ENCODE measurements around the gene MSH5. TPM values are rescaled to one million over a fixed set of nuclear protein-coding genes. Genes with fewer than 3 reads are reported as not detected.
"Not testable (repeated sequence)": the region's sequence is repeated elsewhere in the genome, so short reads cannot be mapped to it uniquely, and the experiment has no call there.

Gene MSH5
- total RNA-seq, 8 experiments from 2014 or later: 3.8 to 65.3 (median 11.3) TPM

DNA sequence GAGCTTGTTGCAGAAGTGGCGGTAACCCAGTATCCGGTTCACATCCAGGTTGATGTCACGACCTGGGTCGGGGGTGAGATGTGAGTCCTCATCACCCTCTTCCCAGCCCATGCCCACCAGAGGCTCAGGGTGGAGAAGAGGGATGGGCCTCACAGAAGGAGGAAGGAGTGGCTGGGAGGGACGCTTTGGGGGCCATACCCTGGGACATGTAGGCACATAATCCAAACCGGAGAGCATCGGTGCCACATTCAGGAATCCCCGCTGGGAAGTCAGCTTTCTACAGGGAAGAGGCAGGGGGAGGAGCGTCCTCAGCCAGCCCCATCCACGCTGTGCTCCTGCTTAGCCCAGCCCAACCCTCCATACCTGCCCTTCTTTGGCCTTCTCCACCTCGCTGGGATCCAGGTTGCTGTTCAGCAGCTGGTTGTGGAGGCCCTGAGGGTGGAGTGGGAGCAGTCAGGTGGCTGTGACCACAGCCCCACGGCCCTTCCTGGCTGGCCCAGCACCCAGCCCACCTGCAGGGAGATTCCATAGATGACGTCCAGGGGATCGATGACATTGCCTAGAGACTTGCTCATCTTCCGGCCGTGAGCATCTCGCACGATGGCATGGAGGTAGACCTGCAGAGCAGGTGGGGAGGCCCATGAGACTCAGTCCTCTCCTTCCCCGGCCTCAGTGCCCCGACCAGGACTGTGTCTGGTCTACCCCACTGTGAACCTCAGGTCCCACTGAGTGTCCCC lies 40.9 kb downstream of the MSH5 start:
- WGBS, 10 experiments: 83 to 100% (median 93%) methylated on average over 1 to 11 of the region's 20 CpGs; no CpG with 5 or more reads in 5 of the 10 experiments
- ATAC-seq (replicated peaks in 6 of 8): no peak
- no peak overlapping the region for H3K4me3 ChIP-seq
- in situ Hi-C loops (cut with MboI; ENCODE audit: low pct_unique_long_range_greater_than_20kb in 2 of 9, low sequenced_read_pairs in 9 of 9, unreplicated experiment in 9 of 9): no loop called here
- H3K4me1 ChIP-seq (replicated peaks in 1 of 2): peaks cover 13 to 17% of the 10 kb centered on the region in 2 donors
- H3K27ac ChIP-seq: no peak overlapping the region

DNA sequence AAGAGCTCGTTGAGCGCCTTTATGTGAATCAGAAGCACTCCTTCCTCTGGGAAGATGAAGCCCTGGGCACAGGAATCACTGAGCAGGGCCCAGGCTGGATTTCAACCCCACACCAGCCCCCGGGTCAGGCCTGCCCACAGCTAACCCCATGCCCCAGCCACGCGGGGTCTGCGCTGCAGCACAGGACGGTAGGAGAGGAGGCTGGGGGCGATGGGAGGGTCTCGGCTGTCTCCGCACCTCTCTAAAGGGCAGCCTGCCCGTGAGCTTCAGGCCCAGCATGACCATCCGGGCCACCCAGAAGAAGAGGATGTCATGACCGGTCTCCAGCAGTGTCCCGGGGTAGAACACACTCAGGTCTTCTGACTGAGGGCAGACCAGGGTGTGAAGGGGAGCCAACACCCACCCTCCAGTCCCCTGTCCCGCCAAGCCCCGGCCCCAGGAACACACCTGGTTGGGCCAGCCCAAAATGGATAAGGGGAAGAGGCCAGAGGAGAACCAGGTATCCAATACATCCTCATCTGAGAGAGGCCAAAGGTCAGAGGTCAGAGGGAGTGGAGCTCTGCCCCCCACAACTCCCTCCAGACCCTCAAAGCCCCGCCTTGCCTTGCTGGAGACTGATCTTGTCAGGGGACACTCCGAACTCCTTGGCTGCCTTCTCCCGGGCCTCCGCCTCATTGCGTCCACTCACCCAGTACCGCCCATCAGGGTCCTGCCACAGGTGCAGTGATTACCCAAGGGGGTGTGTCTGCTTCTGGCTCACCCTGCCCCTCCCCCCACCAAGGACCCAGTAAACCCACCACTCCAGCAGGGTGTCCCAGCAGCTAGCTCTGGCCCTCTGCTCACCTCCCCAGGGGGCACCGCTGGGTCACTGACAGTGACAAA lies 41.7 kb downstream of the MSH5 start:
- WGBS, 10 experiments: 80 to 100% (median 99%) methylated on average over 1 to 6 of the region's 23 CpGs; no CpG with 5 or more reads in 4 of the 10 experiments
- H3K27ac ChIP-seq: no peak overlapping the region
- peaks cover 13 to 15% of the 10 kb centered on the region in 2 donors for H3K4me1 ChIP-seq (replicated peaks in 1 of 2)
- in situ Hi-C loops (cut with MboI; ENCODE audit: low pct_unique_long_range_greater_than_20kb in 2 of 9, low sequenced_read_pairs in 9 of 9, unreplicated experiment in 9 of 9): no loop called here
- no peak overlapping the region for H3K4me3 ChIP-seq
- no peak for ATAC-seq (replicated peaks in 6 of 8)

DNA sequence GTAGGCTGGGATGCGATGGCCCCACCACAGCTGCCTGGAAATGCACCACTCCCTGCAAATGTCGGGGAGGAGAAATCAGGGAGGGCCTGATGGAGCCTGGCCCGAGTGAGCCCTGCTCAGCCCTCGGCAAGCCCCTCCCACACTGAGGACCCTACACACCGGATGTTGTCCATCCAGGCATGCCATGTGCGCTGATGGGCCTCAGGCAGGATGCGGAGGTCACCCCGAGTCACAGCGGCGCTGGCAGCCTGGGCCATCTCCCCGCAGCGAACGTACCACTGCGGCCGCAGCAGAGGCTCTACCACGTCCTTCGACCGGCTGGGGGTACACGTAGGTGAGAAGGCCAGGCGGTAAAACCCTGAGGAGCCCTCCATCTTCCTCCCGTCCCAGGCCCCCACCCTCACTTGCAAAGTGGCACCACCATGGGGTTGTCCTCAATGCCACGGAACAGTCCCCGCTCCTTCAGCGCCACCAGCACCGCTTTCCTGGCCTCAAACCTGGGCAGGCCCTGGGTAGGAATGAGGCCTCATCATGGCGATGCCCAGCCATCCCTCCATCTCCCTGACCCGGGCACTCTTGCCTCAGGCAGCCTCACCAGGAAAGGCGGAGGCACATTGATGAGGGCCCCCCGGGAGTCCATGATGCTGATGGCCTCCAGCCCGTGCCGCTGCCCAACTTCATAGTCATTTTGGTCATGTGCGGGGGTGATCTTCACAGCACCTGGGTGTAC lies 42.5 kb downstream of the MSH5 start:
- peaks cover 5 to 7% of the 10 kb centered on the region in 2 donors for H3K4me1 ChIP-seq (replicated peaks in 1 of 2)
- no peak overlapping the region for H3K27ac ChIP-seq
- in situ Hi-C loops (cut with MboI; ENCODE audit: low pct_unique_long_range_greater_than_20kb in 2 of 9, low sequenced_read_pairs in 9 of 9, unreplicated experiment in 9 of 9): no loop called here
- WGBS, 10 experiments: 20 to 100% (median 93%) methylated on average over 1 to 7 of the region's 32 CpGs; no CpG with 5 or more reads in 4 of the 10 experiments
- no peak overlapping the region for H3K4me3 ChIP-seq
- peak in 2 of 8 experiments; percentile 6 to 38 for ATAC-seq (replicated peaks in 6 of 8)

DNA sequence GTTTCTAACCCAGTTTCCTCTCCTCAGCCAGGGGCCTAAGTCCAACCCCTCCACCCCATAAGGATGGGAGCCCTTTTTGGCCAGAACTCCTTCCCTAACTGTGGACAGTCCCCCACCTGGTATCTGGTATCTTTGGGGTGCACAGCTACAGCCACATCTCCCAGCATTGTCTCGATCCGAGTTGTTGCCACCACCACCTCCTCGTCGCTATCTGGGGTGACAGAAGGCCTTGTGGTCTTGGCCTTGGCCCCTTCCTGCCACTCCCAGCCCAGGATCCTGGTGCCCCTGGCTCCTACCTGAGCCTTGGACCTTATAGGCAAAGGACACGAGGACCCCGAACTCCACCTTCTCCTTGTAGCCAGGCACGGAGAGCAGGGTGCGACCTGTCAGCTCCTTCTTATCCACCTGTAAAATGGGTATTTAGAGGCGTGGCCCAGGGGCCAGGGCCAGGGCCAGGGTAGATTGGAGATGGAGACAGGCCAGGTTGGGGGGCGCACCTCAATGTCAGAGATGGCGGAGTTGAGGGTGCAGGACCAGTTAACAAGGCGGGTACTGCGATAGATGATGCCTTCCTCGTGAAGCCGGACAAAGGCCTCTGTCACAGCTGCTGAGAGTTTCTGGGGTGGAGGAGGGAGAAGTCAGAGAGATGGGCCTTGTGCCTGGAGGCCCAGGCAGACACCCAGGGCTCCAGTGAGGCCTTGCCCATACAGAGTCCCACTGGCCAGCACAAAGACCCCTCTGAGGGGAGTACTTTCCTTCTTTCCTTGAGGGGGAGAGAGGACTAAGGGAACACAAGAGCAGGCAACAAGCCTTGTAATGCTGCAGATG lies 44.5 kb downstream of the MSH5 start:
- WGBS, 10 experiments: 80 to 100% (median 97%) methylated on average over 1 to 5 of the region's 15 CpGs; no CpG with 5 or more reads in 2 of the 10 experiments
- Histone ChIP-seq H3K4me1 (replicated peaks in 1 of 2) (no peaks in the 10 kb centered on the region), H3K27ac (no peak overlapping the region), H3K4me3 (no peak overlapping the region)
- no peak for ATAC-seq (replicated peaks in 6 of 8)
- in situ Hi-C loops (cut with MboI; ENCODE audit: low pct_unique_long_range_greater_than_20kb in 2 of 9, low sequenced_read_pairs in 9 of 9, unreplicated experiment in 9 of 9): no loop called here

DNA sequence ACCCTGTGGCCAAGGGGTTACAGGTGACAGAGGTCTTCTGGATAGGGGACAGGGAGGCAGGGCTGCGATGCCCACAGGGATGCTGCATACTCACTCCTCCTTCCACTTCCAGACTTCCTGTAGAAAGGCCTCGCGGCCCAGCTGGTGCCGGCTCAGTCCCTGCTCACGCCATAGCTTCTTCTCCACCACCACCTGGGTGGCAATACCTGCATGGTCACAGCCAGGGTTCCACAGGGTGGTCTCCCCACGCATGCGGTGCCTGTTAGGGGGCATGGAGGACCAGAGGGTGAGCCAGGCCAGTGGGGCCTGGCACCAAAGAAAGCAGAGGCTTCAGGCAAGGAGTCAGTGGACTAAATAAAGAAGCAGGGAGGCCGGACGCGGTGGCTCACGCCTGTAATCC lies 45.7 kb downstream of the MSH5 start:
- H3K27ac ChIP-seq: no peak overlapping the region
- 84 to 100% (median 98%) methylated on average over 1 to 10 of the region's 11 CpGs; no CpG with 5 or more reads in 4 of the 10 experiments for WGBS, 10 experiments
- no peak overlapping the region for H3K4me3 ChIP-seq
- no peaks in the 10 kb centered on the region for H3K4me1 ChIP-seq (replicated peaks in 1 of 2)
- in situ Hi-C loops (cut with MboI; ENCODE audit: low pct_unique_long_range_greater_than_20kb in 2 of 9, low sequenced_read_pairs in 9 of 9, unreplicated experiment in 9 of 9): no loop called here
- ATAC-seq (replicated peaks in 6 of 8): no peak

DNA sequence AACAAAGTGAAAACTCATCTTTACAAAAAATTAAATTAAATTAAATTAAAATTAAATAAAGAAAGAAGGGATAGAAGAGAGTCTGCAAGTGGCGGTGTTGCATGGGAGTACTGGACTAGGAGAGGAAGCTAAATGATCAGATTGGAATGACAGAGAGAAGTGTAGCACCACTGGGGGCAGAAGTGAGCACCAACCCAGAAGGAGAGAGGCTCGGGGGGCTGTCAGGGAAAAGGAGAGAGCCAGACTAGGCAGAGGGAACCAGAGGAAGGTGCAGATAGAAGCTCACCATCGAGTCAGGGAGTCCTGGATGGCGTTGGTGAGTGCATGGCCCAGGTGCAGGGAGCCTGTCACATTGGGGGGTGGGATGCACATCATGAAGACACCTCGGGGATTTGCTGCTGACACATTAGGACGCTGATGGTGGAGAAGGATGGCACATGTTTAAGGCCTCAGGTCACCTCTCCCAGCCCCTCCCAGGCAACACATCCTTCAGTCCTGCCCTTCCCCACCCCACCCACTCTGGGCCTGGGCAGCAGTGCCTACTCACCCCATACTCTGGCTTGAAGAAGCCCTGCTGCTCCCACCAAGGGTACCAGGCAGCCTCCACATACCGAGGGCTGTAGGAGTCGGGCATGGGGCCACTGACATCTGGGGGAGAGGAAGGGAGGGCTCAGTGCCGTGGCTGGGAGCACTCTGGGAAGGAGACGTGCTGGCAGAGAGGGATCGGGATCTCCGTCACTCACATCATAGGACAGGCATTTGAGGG lies 51.7 kb downstream of the MSH5 start:
- H3K4me3 ChIP-seq: no peak overlapping the region
- in situ Hi-C loops (cut with MboI; ENCODE audit: low pct_unique_long_range_greater_than_20kb in 2 of 9, low sequenced_read_pairs in 9 of 9, unreplicated experiment in 9 of 9): no loop called here
- WGBS, 10 experiments: 28 to 100% (median 48%) methylated on average over 1 to 5 of the region's 12 CpGs
- H3K27ac ChIP-seq: no peak overlapping the region
- H3K4me1 ChIP-seq (replicated peaks in 1 of 2): peaks cover 7 to 12% of the 10 kb centered on the region in 2 donors
- peak in 4 of 8 experiments; percentile 3 to 35 (median 19) for ATAC-seq (replicated peaks in 6 of 8)

DNA sequence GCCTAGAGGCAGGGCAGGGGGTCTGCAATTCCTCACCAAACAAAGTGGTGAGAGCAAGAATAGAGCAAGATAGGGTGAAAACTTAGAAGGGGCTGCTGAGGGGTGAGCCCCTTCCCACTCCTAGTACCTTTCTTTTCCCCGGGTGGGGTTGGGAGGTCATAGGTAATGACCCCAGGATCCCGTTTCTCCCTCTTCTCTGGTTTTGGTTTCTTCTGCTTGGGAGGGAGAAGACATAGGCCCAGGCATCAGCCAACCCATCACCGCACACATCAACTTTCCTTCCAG lies 52.2 kb downstream of the MSH5 start:
- Histone ChIP-seq H3K4me3 (no peak overlapping the region), H3K4me1 (replicated peaks in 1 of 2) (peaks cover 7 to 12% of the 10 kb centered on the region in 2 donors), H3K27ac (no peak overlapping the region)
- ATAC-seq (replicated peaks in 6 of 8): no peak
- WGBS, 10 experiments: 40 to 96% (median 83%) methylated on average over 1 to 3 of the region's 3 CpGs; no CpG with 5 or more reads in 7 of the 10 experiments
- in situ Hi-C loops (cut with MboI; ENCODE audit: low pct_unique_long_range_greater_than_20kb in 2 of 9, low sequenced_read_pairs in 9 of 9, unreplicated experiment in 9 of 9): no loop called here

DNA sequence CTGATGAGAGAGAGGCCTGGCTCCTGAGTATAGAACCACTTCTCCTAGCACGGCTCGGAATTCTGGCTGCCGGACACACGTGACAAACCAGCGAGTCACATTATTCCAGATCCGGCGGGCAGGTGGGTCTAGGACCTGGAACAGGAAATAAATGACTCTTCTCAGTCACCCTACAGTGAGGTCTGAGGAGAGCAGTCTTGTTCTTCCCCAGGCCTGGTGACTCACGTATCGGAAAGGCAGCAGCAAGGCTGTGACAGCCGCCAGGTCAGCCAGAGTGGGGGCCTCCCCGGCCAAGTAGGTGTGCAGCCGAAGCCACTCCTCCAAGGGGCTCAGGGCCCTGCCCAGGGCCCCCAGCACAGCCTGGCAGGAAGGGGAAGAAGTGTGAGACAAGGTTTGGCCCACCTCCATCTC lies 53.0 kb downstream of the MSH5 start:
- in situ Hi-C loops (cut with MboI; ENCODE audit: low pct_unique_long_range_greater_than_20kb in 2 of 9, low sequenced_read_pairs in 9 of 9, unreplicated experiment in 9 of 9): no loop called here
- Histone ChIP-seq H3K4me1 (replicated peaks in 1 of 2) (peaks cover 7 to 12% of the 10 kb centered on the region in 2 donors), H3K27ac (no peak overlapping the region), H3K4me3 (no peak overlapping the region)
- no peak for ATAC-seq (replicated peaks in 6 of 8)
- WGBS, 10 experiments: 38 to 100% (median 93%) methylated on average over 3 to 11 of the region's 12 CpGs; no CpG with 5 or more reads in 4 of the 10 experiments

DNA sequence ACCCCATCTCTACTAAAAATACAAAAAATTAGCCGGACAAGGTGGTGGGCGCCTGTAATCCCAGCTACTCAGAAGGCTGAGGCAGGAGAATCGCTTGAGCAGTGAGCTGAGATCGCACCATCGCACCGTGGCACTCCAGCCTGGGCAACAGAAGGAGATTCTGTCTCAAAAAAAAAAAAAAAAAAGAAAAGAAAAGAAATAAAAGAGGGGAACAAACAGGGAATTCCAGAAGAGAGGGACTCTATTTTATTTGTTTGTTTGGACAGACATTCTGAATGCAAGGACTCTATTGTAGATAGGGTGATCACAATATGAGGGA lies 54.1 kb downstream of the MSH5 start:
- H3K27ac ChIP-seq; ATAC-seq (replicated peaks in 6 of 8); in situ Hi-C loops (cut with MboI; ENCODE audit: low pct_unique_long_range_greater_than_20kb in 2 of 9, low sequenced_read_pairs in 9 of 9, unreplicated experiment in 9 of 9): not testable (repeated sequence)
- Histone ChIP-seq H3K4me3 (peak overlapping the region; percentile 57 to 89 (median 76)), H3K4me1 (replicated peaks in 1 of 2) (peaks cover 7 to 12% of the 10 kb centered on the region in 2 donors)
- 73 to 100% (median 82%) methylated on average over 2 to 6 of the region's 6 CpGs; no CpG with 5 or more reads in 1 of the 10 experiments for WGBS, 10 experiments

DNA sequence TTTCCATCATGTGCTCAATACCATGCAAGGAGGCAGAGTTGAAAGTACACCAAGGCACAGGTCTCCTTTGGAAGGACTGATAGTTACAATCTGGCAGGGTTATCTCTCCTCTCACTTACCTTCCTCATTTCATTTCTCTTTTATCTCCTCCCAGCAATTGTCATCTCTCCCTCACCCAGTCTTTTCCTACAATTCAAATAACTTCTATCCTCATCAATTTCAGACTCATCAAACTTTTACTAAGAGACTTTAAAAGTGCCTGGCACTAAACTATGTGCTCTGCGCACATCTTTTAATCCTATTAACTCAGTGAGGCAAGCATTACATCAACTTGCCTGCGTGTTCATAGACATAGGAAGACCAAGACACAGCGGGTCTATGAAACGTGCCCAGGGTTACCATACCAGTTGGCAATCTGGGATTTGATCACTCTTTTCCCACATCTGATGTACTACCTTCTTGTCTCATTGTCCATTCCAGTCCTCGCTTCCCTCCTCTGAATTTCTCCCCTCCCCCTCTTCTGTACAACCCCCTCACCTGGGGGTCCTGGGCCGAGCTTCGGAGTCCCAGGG lies 54.6 kb downstream of the MSH5 start:
- ATAC-seq (replicated peaks in 6 of 8): peak in 5 of 8 experiments; percentile 0 to 8 (median 2)
- Histone ChIP-seq H3K4me3 (peak overlapping the region; percentile 57 to 89 (median 76)), H3K4me1 (replicated peaks in 1 of 2) (peaks cover 7 to 12% of the 10 kb centered on the region in 2 donors), H3K27ac (peak overlapping the region; percentile 100)
- in situ Hi-C loops (cut with MboI; ENCODE audit: low pct_unique_long_range_greater_than_20kb in 2 of 9, low sequenced_read_pairs in 9 of 9, unreplicated experiment in 9 of 9): no loop called here
- WGBS, 10 experiments: 0 to 54% (median 6%) methylated on average over 1 to 5 of the region's 7 CpGs; no CpG with 5 or more reads in 2 of the 10 experiments

DNA sequence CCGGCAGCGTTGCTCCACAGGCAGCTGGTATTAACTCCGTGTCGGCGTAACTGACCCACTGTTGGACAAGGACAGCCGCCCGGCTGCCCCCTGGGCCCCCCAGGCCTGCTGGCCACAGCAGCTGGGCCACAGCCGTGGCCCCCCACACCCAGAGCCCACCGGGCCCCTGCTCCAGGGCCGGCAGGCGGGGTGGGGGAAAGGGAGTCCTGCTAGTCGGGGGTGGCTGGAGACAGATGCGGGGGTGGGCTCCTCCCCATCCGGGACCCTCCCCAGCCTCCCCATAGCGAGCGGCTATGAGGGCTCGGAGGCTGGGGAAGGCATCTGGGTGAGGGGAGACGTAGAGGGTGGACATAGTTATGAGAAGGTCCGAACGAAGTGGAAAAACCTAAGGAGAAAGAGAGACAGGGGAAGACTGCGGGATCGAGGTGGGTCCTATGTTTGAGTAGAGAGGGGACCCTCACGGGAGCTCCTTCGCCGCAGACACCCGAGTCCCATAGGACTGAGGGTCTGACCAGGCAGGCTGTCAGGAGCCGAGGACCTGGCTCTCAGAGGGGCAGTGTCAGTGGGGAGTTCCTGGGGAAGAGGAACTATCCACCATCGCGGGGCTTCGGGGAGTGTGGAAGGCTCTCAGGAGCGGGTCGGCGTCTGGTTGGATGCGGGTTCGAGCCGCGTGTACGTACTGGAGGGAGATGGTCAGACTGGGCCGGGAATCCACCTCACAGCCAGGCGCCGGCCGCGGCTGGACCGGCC lies 55.2 kb downstream of the MSH5 start:
- Histone ChIP-seq H3K4me1 (replicated peaks in 1 of 2) (peaks cover 7 to 12% of the 10 kb centered on the region in 2 donors), H3K27ac (peak overlapping the region; percentile 100), H3K4me3 (peak overlapping the region; percentile 57 to 89 (median 76))
- ATAC-seq (replicated peaks in 6 of 8): peak; percentile 14 to 50 (median 24)
- 0 to 20% (median 4%) methylated on average over 1 to 12 of the region's 44 CpGs; no CpG with 5 or more reads in 7 of the 10 experiments for WGBS, 10 experiments
- in situ Hi-C loops (cut with MboI; ENCODE audit: low pct_unique_long_range_greater_than_20kb in 2 of 9, low sequenced_read_pairs in 9 of 9, unreplicated experiment in 9 of 9): no loop called here
